Measurements from ENCODE around the gene TCHP. TPM values are rescaled to one million over a fixed set of nuclear protein-coding genes. Genes with fewer than 3 reads are reported as not detected.
"Not testable (repeated sequence)": the region's sequence is repeated elsewhere in the genome, so short reads cannot be mapped to it uniquely, and the experiment has no call there.

TCHP gene
- total RNA-seq, 1 donor from 2014 or later = 16.8 TPM

GRCh38 chr12:109890620-109891170 is 9.4 kb upstream of the TCHP start:
- H3K36me3 ChIP-seq = no peaks in the 10 kb centered on the region
- DNase-seq = no peak
- no peak for TF ChIP-seq CTCF (IDR thresholded peaks at IDR 0.05)
- no peak overlapping the region for H3K4me3 ChIP-seq
- peaks cover 17% of the 10 kb centered on the region for H3K4me1 ChIP-seq
- intact Hi-C loops (cut with DNase I) = no loop called here
- ATAC-seq = no peak
- H3K9me3 ChIP-seq = no peaks in the 10 kb centered on the region
- H3K27ac ChIP-seq = no peak overlapping the region
- H3K27me3 ChIP-seq (ENCODE audit: low read depth) = no peaks in the 10 kb centered on the region

- intact Hi-C loops (cut with DNase I); H3K36me3 ChIP-seq; H3K27me3 ChIP-seq (ENCODE audit: low read depth); H3K27ac ChIP-seq; ATAC-seq; H3K9me3 ChIP-seq; DNase-seq; H3K4me3 ChIP-seq: not testable (repeated sequence)
- peaks cover 17% of the 10 kb centered on the region for H3K4me1 ChIP-seq
Measured at GRCh38 chr12:109891731-109892130, 8.3 kb upstream of the TCHP start.

- Histone ChIP-seq H3K4me1 (peaks cover 17% of the 10 kb centered on the region), H3K36me3 (no peaks in the 10 kb centered on the region), H3K27me3 (ENCODE audit: low read depth) (no peaks in the 10 kb centered on the region), H3K27ac (no peak overlapping the region), H3K4me3 (no peak overlapping the region), H3K9me3 (no peaks in the 10 kb centered on the region)
- TF ChIP-seq CTCF (IDR thresholded peaks at IDR 0.05) = no peak
- no peak for DNase-seq
- no peak for ATAC-seq
- intact Hi-C loops (cut with DNase I) = no loop called here
Measured at GRCh38 chr12:109892165-109892715, 7.8 kb upstream of the TCHP start.

GRCh38 chr12:109892748-109893147 is 7.3 kb upstream of the TCHP start:
- Histone ChIP-seq H3K4me1 (peaks cover 13% of the 10 kb centered on the region), H3K36me3 (no peaks in the 10 kb centered on the region), H3K27me3 (ENCODE audit: low read depth) (no peaks in the 10 kb centered on the region), H3K27ac (no peak overlapping the region), H3K9me3 (no peaks in the 10 kb centered on the region), H3K4me3 (no peak overlapping the region)
- no peak for TF ChIP-seq CTCF (IDR thresholded peaks at IDR 0.05)
- DNase-seq = no peak
- intact Hi-C loops (cut with DNase I) = no loop called here
- no peak for ATAC-seq

GRCh38 chr12:109893261-109893995 is 6.6 kb upstream of the TCHP start:
- no peak overlapping the region for H3K27ac ChIP-seq
- H3K4me1 ChIP-seq = peaks cover 8% of the 10 kb centered on the region
- TF ChIP-seq CTCF (IDR thresholded peaks at IDR 0.05) = no peak
- ATAC-seq = peak in 1 of 2 donors; percentile 31
- H3K36me3 ChIP-seq = no peaks in the 10 kb centered on the region
- no peaks in the 10 kb centered on the region for H3K9me3 ChIP-seq
- intact Hi-C loops (cut with DNase I) = no loop called here
- H3K27me3 ChIP-seq (ENCODE audit: low read depth) = no peaks in the 10 kb centered on the region
- DNase-seq = no peak
- no peak overlapping the region for H3K4me3 ChIP-seq

GRCh38 chr12:109894939-109895338 is 5.1 kb upstream of the TCHP start:
- Histone ChIP-seq H3K27ac (no peak overlapping the region), H3K4me1 (peaks cover 7% of the 10 kb centered on the region), H3K9me3 (no peaks in the 10 kb centered on the region), H3K4me3 (no peak overlapping the region), H3K27me3 (ENCODE audit: low read depth) (no peaks in the 10 kb centered on the region), H3K36me3 (no peaks in the 10 kb centered on the region)
- ATAC-seq (no peak), DNase-seq (peak; percentile 15)
- TF ChIP-seq CTCF (IDR thresholded peaks at IDR 0.05) = no peak
- intact Hi-C loops (cut with DNase I) = no loop called here

All from lower lobe of right lung (tissue), 2 donors.